Sigmoid colon (tissue), 4 donors: ENCODE measurements around the gene CNKSR1.

Source experiments
- CTCF ChIP-seq, 4 experiments: fragments of 450-650 bp in 3 of 4; fragments of 200-600 bp in 1 of 4; IDR thresholded peaks; one replicate each; pipeline ENCODE4 v1.5.1; 2016 to 2019; ENCODE audit warnings: antibody characterized with exemption in 4 of 4, mild to moderate bottlenecking in 3 of 4, moderate library complexity in 2 of 4
- POLR2AphosphoS5 ChIP-seq, 4 donors: sonication (generic); formaldehyde crosslinking; IDR thresholded peaks; one replicate each; pipeline ENCODE4 v1.6.1; 2017; ENCODE audit warnings: antibody characterized with exemption in 4 of 4

- TF ChIP-seq CTCF (IDR thresholded peaks at IDR 0.05) (no peak), POLR2AphosphoS5 (IDR thresholded peaks at IDR 0.05) (no peak)
These were observed 20.8 kb upstream of the CNKSR1 start for GRCh38 chr1:26156285-26157038.
